Measurements from ENCODE around the gene EXOSC1.

GRCh38 chr10:97434557-97434956 is 11.2 kb downstream of the EXOSC1 start:
- TF ChIP-seq CTCF (IDR thresholded peaks at IDR 0.05) (no peak), POLR2A (IDR thresholded peaks at IDR 0.05) (no peak), EP300 (IDR thresholded peaks at IDR 0.05) (no peak), POLR2AphosphoS5 (IDR thresholded peaks at IDR 0.05) (no peak)

Measured in gastroesophageal sphincter (tissue), 3 donors.